ENCODE results near the gene NKX1-2.

GRCh38 chr10:124470544-124471434, 21.0 kb upstream of the NKX1-2 start:
- TF ChIP-seq CTCF (IDR thresholded peaks at IDR 0.05; ENCODE audit: insufficient read depth, low read length) (no peak), POLR2AphosphoS5 (IDR thresholded peaks at IDR 0.05; ENCODE audit: low read depth) (no peak), GABPA (IDR thresholded peaks at IDR 0.05; ENCODE audit: low read depth) (no peak), REST (IDR thresholded peaks at IDR 0.05; ENCODE audit: insufficient replicate concordance, low read depth) (no peak)

All from HL-60 (cell line).